OCI-LY1 (cell line): ENCODE measurements around the gene DCC.
A peak's percentile ranks its signal among the peaks of the same experiment; 100 is the strongest.

Experiments
- H2AFZ ChIP-seq: fragments of 200-600 bp; sonication (generic), shearing (Covaris generic); 2 replicates; pipeline ENCODE4 v1.6.0; 2014; ENCODE audit warnings: antibody characterized with exemption, mild to moderate bottlenecking, low read length
- H3F3A ChIP-seq: fragments of 200-600 bp; sonication (generic), shearing (Covaris generic); 2 replicates; pipeline ENCODE4 v1.6.0; 2014; ENCODE audit warnings: mild to moderate bottlenecking, antibody characterized with exemption, low read length, moderate library complexity; ENCODE audit not compliant: insufficient read depth
- H3K27ac ChIP-seq: fragments of 200-600 bp; sonication (generic); 2 replicates; pipeline ENCODE4 v1.5.1; 2014; ENCODE audit warnings: low read length, mixed run types, mild to moderate bottlenecking, low read depth; ENCODE audit not compliant: poor library complexity, severe bottlenecking
- H3K27me3 ChIP-seq: fragments of 200-600 bp; sonication (generic); 2 replicates; pipeline ENCODE4 v1.6.0; 2014; ENCODE audit warnings: antibody characterized with exemption, mild to moderate bottlenecking, low read length, moderate library complexity; ENCODE audit not compliant: insufficient read depth
- H3K36me3 ChIP-seq: fragments of 200-600 bp; sonication (generic); 2 replicates; pipeline ENCODE4 v1.6.1; 2014; ENCODE audit warnings: mild to moderate bottlenecking, antibody characterized with exemption, low read length, moderate library complexity, mixed read lengths; ENCODE audit not compliant: insufficient read depth
- H3K4me1 ChIP-seq: fragments of 200-600 bp; sonication (generic); 2 replicates; pipeline ENCODE4 v1.5.1; 2014; ENCODE audit warnings: mild to moderate bottlenecking, low read length, moderate library complexity; ENCODE audit not compliant: insufficient read depth, severe bottlenecking
- H3K4me2 ChIP-seq: fragments of 200-600 bp; sonication (generic), shearing (Covaris generic); 2 replicates; pipeline ENCODE4 v1.6.1; 2014; ENCODE audit warnings: low read length
- H3K4me3 ChIP-seq: fragments of 200-600 bp; sonication (generic); 2 replicates; pipeline ENCODE4 v1.5.1; 2014; ENCODE audit warnings: low read length, low read depth, mild to moderate bottlenecking, mixed read lengths; ENCODE audit not compliant: poor library complexity, severe bottlenecking
- H3K79me2 ChIP-seq: fragments of 200-600 bp; shearing (Covaris generic); 2 replicates; pipeline ENCODE4 v1.6.1; 2016; ENCODE audit warnings: mixed run types, low read length, mixed read lengths; ENCODE audit not compliant: insufficient read depth
- H3K9ac ChIP-seq: fragments of 200-600 bp; sonication (generic), shearing (Covaris generic); 2 replicates; pipeline ENCODE4 v1.6.1; 2014; ENCODE audit warnings: mild to moderate bottlenecking, low read length, mixed read lengths
- H3K9me2 ChIP-seq: fragments of 200-600 bp; sonication (generic), shearing (Covaris generic); 2 replicates; pipeline ENCODE4 v1.6.1; 2014; ENCODE audit warnings: low read depth, mild to moderate bottlenecking, low read length, mixed read lengths
- H3K9me3 ChIP-seq: fragments of 200-600 bp; shearing (Covaris generic); 2 replicates; pipeline ENCODE4 v1.6.1; 2014; ENCODE audit warnings: low read length, mixed read lengths
- H4K20me1 ChIP-seq: fragments of 200-600 bp; sonication (generic), shearing (Covaris generic); 2 replicates; pipeline ENCODE4 v1.6.0; 2016; ENCODE audit warnings: mild to moderate bottlenecking, low read length; ENCODE audit not compliant: insufficient read depth
- CTCF ChIP-seq: fragments of 200-600 bp; sonication (generic), shearing (Covaris generic); IDR thresholded peaks from 2 replicates; pipeline ENCODE4 v1.5.1; 2017; ENCODE audit warnings: mild to moderate bottlenecking, antibody characterized with exemption, low read length, moderate library complexity, mixed read lengths
- EZH2 ChIP-seq: fragments of 200-600 bp; sonication (generic), shearing (Covaris generic); IDR thresholded peaks from 2 replicates; pipeline ENCODE4 v1.8.0; 2017; ENCODE audit warnings: borderline replicate concordance, mixed run types, mild to moderate bottlenecking, antibody characterized with exemption, low read length, moderate library complexity, mixed read lengths

Gene DCC

GRCh38 chr18:52624702-52625101 lies 284.7 kb downstream of the DCC start:
- no peaks in the 10 kb centered on the region for H3K9me2 ChIP-seq
- no peaks in the 10 kb centered on the region for H3K27me3 ChIP-seq
- no peak overlapping the region for H3K9ac ChIP-seq
- H3K4me1 ChIP-seq: no peaks in the 10 kb centered on the region
- no peaks in the 10 kb centered on the region for H3K9me3 ChIP-seq
- no peaks in the 10 kb centered on the region for H3F3A ChIP-seq
- H3K36me3 ChIP-seq: no peaks in the 10 kb centered on the region
- no peaks in the 10 kb centered on the region for H4K20me1 ChIP-seq
- H3K4me3 ChIP-seq: no peak overlapping the region
- H3K27ac ChIP-seq: no peak overlapping the region
- H3K79me2 ChIP-seq: no peaks in the 10 kb centered on the region
- H2AFZ ChIP-seq: no peak overlapping the region
- TF ChIP-seq CTCF (no peak), EZH2 (no peak)
- no peak overlapping the region for H3K4me2 ChIP-seq

DNA sequence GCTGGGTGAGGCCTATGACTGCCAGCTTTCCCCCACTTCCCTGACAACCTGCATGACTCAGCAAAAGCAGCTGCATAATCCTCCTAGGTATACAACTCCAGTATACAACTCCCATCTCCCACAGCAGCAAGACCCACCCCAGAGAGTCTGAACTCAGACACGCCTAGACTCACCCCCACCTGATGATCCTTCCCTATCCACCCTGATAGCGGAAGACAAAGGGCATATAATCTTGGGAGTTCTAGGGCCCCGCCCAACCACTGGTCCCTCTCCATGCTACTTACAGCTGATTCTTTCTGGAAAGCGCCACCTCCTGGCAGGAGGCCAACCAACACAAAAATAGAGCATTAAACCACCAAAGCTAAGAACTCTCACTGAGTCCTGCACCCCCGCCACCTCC lies 296.5 kb downstream of the DCC start:
- H3K27me3 ChIP-seq: no peaks in the 10 kb centered on the region
- H3F3A ChIP-seq: no peaks in the 10 kb centered on the region
- no peaks in the 10 kb centered on the region for H3K9me2 ChIP-seq
- no peaks in the 10 kb centered on the region for H4K20me1 ChIP-seq
- H3K79me2 ChIP-seq: no peaks in the 10 kb centered on the region
- H3K9ac ChIP-seq: no peak overlapping the region
- H3K36me3 ChIP-seq: no peaks in the 10 kb centered on the region
- H3K4me3 ChIP-seq: no peak overlapping the region
- H3K27ac ChIP-seq: no peak overlapping the region
- no peak overlapping the region for H2AFZ ChIP-seq
- H3K9me3 ChIP-seq: no peaks in the 10 kb centered on the region
- no peaks in the 10 kb centered on the region for H3K4me1 ChIP-seq
- TF ChIP-seq CTCF (peak; percentile 31; the same call in 1 of the 2 replicates), EZH2 (no peak)
- no peak overlapping the region for H3K4me2 ChIP-seq

- H3K9me2 ChIP-seq: no peaks in the 10 kb centered on the region
- H3K27ac ChIP-seq: no peak overlapping the region
- no peaks in the 10 kb centered on the region for H3K4me1 ChIP-seq
- no peak overlapping the region for H3K4me3 ChIP-seq
- no peaks in the 10 kb centered on the region for H3K36me3 ChIP-seq
- TF ChIP-seq CTCF (no peak), EZH2 (no peak)
- no peaks in the 10 kb centered on the region for H3F3A ChIP-seq
- no peaks in the 10 kb centered on the region for H4K20me1 ChIP-seq
- no peaks in the 10 kb centered on the region for H3K27me3 ChIP-seq
- H3K4me2 ChIP-seq: no peak overlapping the region
- H3K9me3 ChIP-seq: no peaks in the 10 kb centered on the region
- H3K79me2 ChIP-seq: no peaks in the 10 kb centered on the region
- no peak overlapping the region for H2AFZ ChIP-seq
- H3K9ac ChIP-seq: no peak overlapping the region
Observed at GRCh38 chr18:52648201-52648600, 308.2 kb downstream of the DCC start.
